ENCODE results near the gene ELP2. TPM values are rescaled to one million over a fixed set of nuclear protein-coding genes. Genes with fewer than 3 reads are reported as not detected.

ELP2 gene
- total and polyA plus RNA-seq, 2 donors from 2014 or later = 55.9 to 74.0 TPM

- no peak for FAIRE-seq
- peak overlapping the region in 2 of 3 donors; percentile 27 to 62 for H3K9ac ChIP-seq (ENCODE audit: low read length in 3 of 3)
Measured at GRCh38 chr18:36186461-36187192, 56.9 kb downstream of the ELP2 start.

GRCh38 chr18:36187193-36187825, 57.6 kb downstream of the ELP2 start, which contains the start of gene MOCOS:
TSS of gene MOCOS (plus strand) at chr18:36187497. CDS start at chr18:36187540, 43 bp downstream.
- Histone ChIP-seq H3K9ac (ENCODE audit: low read length in 3 of 3) (peak within 1 kb of the TSS; percentile 27 to 67 (median 30)), H3K27me3 (ENCODE audit: control insufficient read depth, insufficient read depth, low read length) (no peaks in the 10 kb centered on the region), H3K4me3 (ENCODE audit: low read length in 3 of 3) (peak within 1 kb of the TSS; percentile 65 to 86 (median 72)), H3K36me3 (ENCODE audit: control insufficient read depth in 2 of 3, insufficient read depth in 3 of 3, low read length in 3 of 3) (no peaks in the 10 kb centered on the region), H3K27ac (ENCODE audit: low read depth in 2 of 2, low read length in 2 of 2) (peak within 1 kb of the TSS; percentile 41 to 49), H3K4me1 (ENCODE audit: control insufficient read depth in 2 of 3, insufficient read depth in 2 of 3, low read depth in 1 of 3, low read length in 3 of 3) (peaks cover 0 to 5% (median 0%) of the 10 kb centered on the region in 3 donors), H3K9me3 (ENCODE audit: control insufficient read depth in 2 of 3, insufficient read depth in 1 of 3, low read length in 3 of 3) (no peaks in the 10 kb centered on the region)
- no peak for FAIRE-seq
- TF ChIP-seq CTCF (IDR thresholded peaks at IDR 0.05; ENCODE audit: borderline replicate concordance, extremely low read depth, insufficient read depth) = no peak
- intact Hi-C loops (cut with DNase I) = no loop called here
- DNase-seq = peak; percentile 79 to 92 (median 81)

More at GRCh38 chr18:36186461-36187192, 56.9 kb downstream of the ELP2 start:
- DNase-seq = peak; percentile 26 to 85 (median 46)
- Histone ChIP-seq H3K36me3 (ENCODE audit: control insufficient read depth in 2 of 3, insufficient read depth in 3 of 3, low read length in 3 of 3) (no peaks in the 10 kb centered on the region), H3K4me1 (ENCODE audit: control insufficient read depth in 2 of 3, insufficient read depth in 2 of 3, low read depth in 1 of 3, low read length in 3 of 3) (peaks cover 0 to 5% (median 0%) of the 10 kb centered on the region in 3 donors), H3K4me3 (ENCODE audit: low read length in 3 of 3) (peak overlapping the region; percentile 65 to 86 (median 65)), H3K27ac (ENCODE audit: low read depth in 2 of 2, low read length in 2 of 2) (no peak overlapping the region), H3K27me3 (ENCODE audit: control insufficient read depth, insufficient read depth, low read length) (no peaks in the 10 kb centered on the region), H3K9me3 (ENCODE audit: control insufficient read depth in 2 of 3, insufficient read depth in 1 of 3, low read length in 3 of 3) (no peaks in the 10 kb centered on the region)
- no peak for TF ChIP-seq CTCF (IDR thresholded peaks at IDR 0.05; ENCODE audit: borderline replicate concordance, extremely low read depth, insufficient read depth)
- intact Hi-C loops (cut with DNase I) = no loop called here

GRCh38 chr18:36187826-36188721, 58.4 kb downstream of the ELP2 start:
- FAIRE-seq = no peak
- no peak for TF ChIP-seq CTCF (IDR thresholded peaks at IDR 0.05; ENCODE audit: borderline replicate concordance, extremely low read depth, insufficient read depth)
- Histone ChIP-seq H3K9me3 (ENCODE audit: control insufficient read depth in 2 of 3, insufficient read depth in 1 of 3, low read length in 3 of 3) (no peaks in the 10 kb centered on the region), H3K27me3 (ENCODE audit: control insufficient read depth, insufficient read depth, low read length) (no peaks in the 10 kb centered on the region), H3K4me3 (ENCODE audit: low read length in 3 of 3) (peak overlapping the region; percentile 54 to 86 (median 72)), H3K4me1 (ENCODE audit: control insufficient read depth in 2 of 3, insufficient read depth in 2 of 3, low read depth in 1 of 3, low read length in 3 of 3) (peaks cover 0 to 5% (median 0%) of the 10 kb centered on the region in 3 donors), H3K9ac (ENCODE audit: low read length in 3 of 3) (peak overlapping the region in 2 of 3 donors; percentile 26 to 67), H3K36me3 (ENCODE audit: control insufficient read depth in 2 of 3, insufficient read depth in 3 of 3, low read length in 3 of 3) (no peaks in the 10 kb centered on the region), H3K27ac (ENCODE audit: low read depth in 2 of 2, low read length in 2 of 2) (peak overlapping the region; percentile 41 to 49)
- intact Hi-C loops (cut with DNase I) = no loop called here
- peak in 2 of 5 donors; percentile 41 to 81 for DNase-seq
